H9 (cell line): Measurements from ENCODE around the gene CCDC187. TPM values are rescaled to one million over a fixed set of nuclear protein-coding genes. Genes with fewer than 3 reads are reported as not detected.

Experiments used
- DNase-seq: peaks from one replicate; pipeline ENCODE4 v3.0.0-alpha.2; 2017
- H2AFZ ChIP-seq: one replicate; pipeline ENCODE4 v1.6.1; 2013; ENCODE audit warnings: mild to moderate bottlenecking, low read length, control low read depth, moderate library complexity
- H2AK5ac ChIP-seq: 2 replicates; pipeline ENCODE4 v1.6.1; 2013; ENCODE audit warnings: low read length, control low read depth, mixed read lengths; ENCODE audit not compliant: insufficient read length
- H2BK120ac ChIP-seq: one replicate; pipeline ENCODE4 v1.6.1; 2013; ENCODE audit warnings: low read depth, mild to moderate bottlenecking, low read length, control low read depth, inconsistent platforms; ENCODE audit not compliant: poor library complexity, severe bottlenecking
- H2BK12ac ChIP-seq: 2 replicates; pipeline ENCODE4 v1.6.1; 2013; ENCODE audit warnings: low read length, control low read depth, mixed read lengths, low read depth; ENCODE audit not compliant: insufficient read length
- H2BK15ac ChIP-seq: 2 replicates; pipeline ENCODE4 v1.6.1; 2013; ENCODE audit warnings: low read depth, low read length, control low read depth
- H2BK20ac ChIP-seq: one replicate; pipeline ENCODE4 v1.6.1; 2013; ENCODE audit warnings: low read depth, mild to moderate bottlenecking, low read length, control low read depth, inconsistent platforms; ENCODE audit not compliant: poor library complexity, severe bottlenecking
- H2BK5ac ChIP-seq: 2 replicates; pipeline ENCODE4 v1.6.1; 2013; ENCODE audit warnings: low read length, control low read depth, mixed read lengths; ENCODE audit not compliant: insufficient read length
- H3K14ac ChIP-seq: 2 replicates; pipeline ENCODE4 v1.6.1; 2013; ENCODE audit warnings: low read length, control low read depth; ENCODE audit not compliant: insufficient read depth
- H3K18ac ChIP-seq: 2 replicates; pipeline ENCODE4 v1.6.1; 2013; ENCODE audit warnings: low read depth, mild to moderate bottlenecking, mixed read lengths, low read length, control low read depth; ENCODE audit not compliant: insufficient read length
- H3K23ac ChIP-seq: 2 replicates; pipeline ENCODE4 v1.6.1; 2013; ENCODE audit warnings: low read length, control low read depth, mixed read lengths, low read depth; ENCODE audit not compliant: insufficient read length
- H3K23me2 ChIP-seq: 2 replicates; pipeline ENCODE4 v1.6.1; 2013; ENCODE audit warnings: low read depth, mild to moderate bottlenecking, mixed read lengths, low read length, control low read depth; ENCODE audit not compliant: insufficient read length, poor library complexity, severe bottlenecking
- H3K27ac ChIP-seq: 2 replicates; pipeline ENCODE4 v1.5.1; 2013; ENCODE audit warnings: low read length, control low read depth, mixed read lengths, low read depth; ENCODE audit not compliant: insufficient read length
- H3K27me3 ChIP-seq: 2 replicates; pipeline ENCODE4 v1.6.1; 2013; ENCODE audit warnings: low read length, control low read depth, inconsistent platforms; ENCODE audit not compliant: insufficient read depth
- H3K4ac ChIP-seq: 2 replicates; pipeline ENCODE4 v1.6.1; 2013; ENCODE audit warnings: low read depth, mild to moderate bottlenecking, control low read depth, inconsistent platforms, low read length, moderate library complexity
- H3K4me1 ChIP-seq: 2 replicates; pipeline ENCODE4 v1.6.1; 2013; ENCODE audit warnings: low read length, control low read depth, inconsistent platforms; ENCODE audit not compliant: insufficient read depth
- H3K4me2 ChIP-seq: 2 replicates; pipeline ENCODE4 v1.6.1; 2013; ENCODE audit warnings: low read length, control low read depth, mixed read lengths; ENCODE audit not compliant: insufficient read length, insufficient read depth
- H3K56ac ChIP-seq: 2 replicates; pipeline ENCODE4 v1.6.1; 2013; ENCODE audit warnings: low read depth, mild to moderate bottlenecking, mixed read lengths, low read length, control low read depth; ENCODE audit not compliant: insufficient read length
- H3K79me1 ChIP-seq: 2 replicates; pipeline ENCODE4 v1.6.1; 2013; ENCODE audit warnings: low read depth, mild to moderate bottlenecking, moderate library complexity, low read length, control low read depth, inconsistent platforms; ENCODE audit not compliant: insufficient read depth, poor library complexity, severe bottlenecking
- H3K79me2 ChIP-seq: 2 replicates; pipeline ENCODE4 v1.6.1; 2013; ENCODE audit warnings: low read length, control low read depth, inconsistent platforms; ENCODE audit not compliant: insufficient read depth
- H3K9ac ChIP-seq: 2 replicates; pipeline ENCODE4 v1.6.1; 2013; ENCODE audit warnings: low read length, control low read depth, mixed read lengths; ENCODE audit not compliant: insufficient read length; ENCODE audit errors: extremely low read depth
- H3K9me3 ChIP-seq: one replicate; pipeline ENCODE4 v1.6.1; 2013; ENCODE audit warnings: low read depth, low read length, inconsistent platforms; ENCODE audit not compliant: control insufficient read depth
- H3T11ph ChIP-seq: one replicate; pipeline ENCODE4 v1.6.1; 2013; ENCODE audit warnings: mild to moderate bottlenecking, low read length, control low read depth, inconsistent platforms
- H4K20me1 ChIP-seq: one replicate; pipeline ENCODE4 v1.6.1; 2013; ENCODE audit not compliant: control insufficient read depth, insufficient read length, insufficient read depth
- H4K5ac ChIP-seq: 2 replicates; pipeline ENCODE4 v1.6.1; 2013; ENCODE audit warnings: low read depth, mild to moderate bottlenecking, mixed read lengths, low read length, control low read depth; ENCODE audit not compliant: insufficient read length
- H4K8ac ChIP-seq: replicated peaks from 2 replicates; pipeline ENCODE4 v1.6.1; 2013; ENCODE audit warnings: low read length, control low read depth, mixed read lengths, low read depth; ENCODE audit not compliant: insufficient read length
- H4K91ac ChIP-seq: 2 replicates; pipeline ENCODE4 v1.6.1; 2013; ENCODE audit warnings: low read depth, mild to moderate bottlenecking, moderate library complexity, mixed read lengths, low read length, control low read depth; ENCODE audit not compliant: insufficient read length
- H3K27ac Mint-ChIP-seq, 3 experiments: 2 replicates in 2 of 3; 3 replicates in 1 of 3; pipeline ENCODE4 v1.8.0; 2020 to 2021; ENCODE audit warnings: mixed read lengths in 3 of 3, mild to moderate bottlenecking in 1 of 3, moderate library complexity in 1 of 3
- H3K27me3 Mint-ChIP-seq: 2 replicates; pipeline ENCODE4 v1.8.0; 2021; ENCODE audit warnings: low read depth, mild to moderate bottlenecking, moderate library complexity, mixed read lengths
- H3K36me3 Mint-ChIP-seq, 3 experiments: 2 replicates in 2 of 3; 3 replicates in 1 of 3; pipeline ENCODE4 v1.8.0; 2020 to 2021; ENCODE audit warnings: low read depth in 3 of 3, mixed read lengths in 3 of 3; ENCODE audit not compliant: insufficient read depth in 1 of 3
- H3K4me1 Mint-ChIP-seq, 2 experiments: 2 replicates each; pipeline ENCODE4 v1.8.0; 2020; ENCODE audit warnings: mixed read lengths in 2 of 2
- H3K4me3 Mint-ChIP-seq, 2 experiments: 2 replicates in 1 of 2; 3 replicates in 1 of 2; pipeline ENCODE4 v1.8.0; 2020 to 2021; ENCODE audit warnings: mild to moderate bottlenecking in 2 of 2, mixed read lengths in 2 of 2, moderate library complexity in 1 of 2
- H3K9me3 Mint-ChIP-seq, 2 experiments: 2 replicates in 1 of 2; 3 replicates in 1 of 2; pipeline ENCODE4 v1.8.0; 2020; ENCODE audit warnings: mild to moderate bottlenecking in 2 of 2, mixed read lengths in 2 of 2, moderate library complexity in 1 of 2
- CTCF ChIP-seq: fragments of 200-600 bp; sonication (generic); conservative IDR thresholded peaks from 3 replicates; pipeline ENCODE4 v1.8.0; 2021; ENCODE audit warnings: antibody characterized with exemption, mild to moderate bottlenecking
- WGBS: extraction: QIAGEN DNeasy Blood & Tissue Kit; methylation state at CpG from one replicate; pipeline ENCODE4 v1.1.7; 2013; ENCODE audit warnings: missing lambda C conversion rate, low lambda C conversion rate, mixed read lengths; ENCODE audit not compliant: insufficient read length; ENCODE audit errors: extremely low coverage; 5-methylcytosine and 5-hydroxymethylcytosine counted together
- total RNA-seq: library from RNA; stranded (reverse); gene quantifications from 2 replicates; pipeline ENCODE4 v1.2.1, GENCODE V29; 2021

The CCDC187 gene
- total RNA-seq, 1 experiment from 2014 or later: 0.07 TPM

- Mint-ChIP-seq H3K27ac (no peak overlapping the region; a peak in 1 of 7 replicates), H3K4me1 (peaks cover 0 to 16% of the 10 kb centered on the region in 2 experiments; a peak in 2 of 4 replicates), H3K9me3 (no peaks in the 10 kb centered on the region), H3K36me3 (no peaks in the 10 kb centered on the region), H3K27me3 (peaks cover 1% of the 10 kb centered on the region; the same call in 1 of the 2 replicates), H3K4me3 (no peak overlapping the region)
- no peak overlapping the region for H3K27ac ChIP-seq
- no peak overlapping the region for H3K18ac ChIP-seq
- H3K9me3 ChIP-seq: no peaks in the 10 kb centered on the region
- no peak overlapping the region for H3K23ac ChIP-seq
- no peak overlapping the region for H3K4ac ChIP-seq
- H4K91ac ChIP-seq: no peak overlapping the region
- no peak overlapping the region for H2BK12ac ChIP-seq
- DNase-seq: no peak
- H2AK5ac ChIP-seq: no peak overlapping the region
- no peak overlapping the region for H4K5ac ChIP-seq
- no peak for TF ChIP-seq CTCF
- H3K56ac ChIP-seq: no peak overlapping the region
- WGBS: no CpG with 5 or more reads among the region's 20 CpGs
- H3K14ac ChIP-seq: no peak overlapping the region
- no peaks in the 10 kb centered on the region for H3K27me3 ChIP-seq
- no peak overlapping the region for H2BK120ac ChIP-seq
- no peak overlapping the region for H2BK5ac ChIP-seq
- H3K9ac ChIP-seq: no peak overlapping the region
- no peaks in the 10 kb centered on the region for H3K79me2 ChIP-seq
- H3K79me1 ChIP-seq: no peaks in the 10 kb centered on the region
- H3K4me1 ChIP-seq: no peaks in the 10 kb centered on the region
- no peak overlapping the region for H3K4me2 ChIP-seq
- H3K23me2 ChIP-seq: no peaks in the 10 kb centered on the region
- H4K8ac ChIP-seq: no peak overlapping the region
- no peak overlapping the region for H2AFZ ChIP-seq
- no peak overlapping the region for H2BK20ac ChIP-seq
- no peak overlapping the region for H2BK15ac ChIP-seq
- H4K20me1 ChIP-seq: no peaks in the 10 kb centered on the region
- H3T11ph ChIP-seq: no peak overlapping the region
These were observed 42.9 kb downstream of the CCDC187 start for GRCh38 chr9:136260936-136261472.
